GM18861 (cell line): Measurements from ENCODE around the gene CCDC142.

ENCODE experiments used
- ATAC-seq: cut with Tn5 transposase; IDR thresholded peaks from one replicate; pipeline ENCODE4 v1.9.1; 2021; ENCODE audit not compliant: unreplicated experiment

CCDC142 gene

GRCh38 chr2:74514368-74515270, 31.8 kb upstream of the CCDC142 start, which contains the start of gene TLX2:
TLX2 (plus strand) TSS chr2:74514450; CDS start chr2:74514807, 357 bp downstream.
- no peak for ATAC-seq

- no peak for ATAC-seq
Observed at GRCh38 chr2:74513605-74514367, 31.0 kb upstream of the CCDC142 start.

- ATAC-seq = no peak
Observed at GRCh38 chr2:74512744-74513604, 30.2 kb upstream of the CCDC142 start.

GRCh38 chr2:74511104-74511989, 28.5 kb upstream of the CCDC142 start:
- no peak for ATAC-seq

- no peak for ATAC-seq
Observed at GRCh38 chr2:74510272-74510671, 27.5 kb upstream of the CCDC142 start.

- ATAC-seq = peak; percentile 3
Observed at GRCh38 chr2:74507926-74508520, 25.2 kb upstream of the CCDC142 start.

GRCh38 chr2:74507145-74507925, 24.5 kb upstream of the CCDC142 start, which contains the start of gene PCGF1:
PCGF1 (minus strand) TSS chr2:74507695; CDS start chr2:74507668, 27 bp downstream.
- peak; percentile 80 for ATAC-seq

- no peak for ATAC-seq
Observed at GRCh38 chr2:74505448-74506246, 22.8 kb upstream of the CCDC142 start.

GRCh38 chr2:74504591-74504990, 21.8 kb upstream of the CCDC142 start:
- no peak for ATAC-seq

- no peak for ATAC-seq
Observed at GRCh38 chr2:74503506-74504475, 21.0 kb upstream of the CCDC142 start.

- ATAC-seq = peak; percentile 45
Observed at GRCh38 chr2:74502720-74503505, 20.1 kb upstream of the CCDC142 start.

GRCh38 chr2:74502147-74502719, 19.4 kb upstream of the CCDC142 start:
- no peak for ATAC-seq

GRCh38 chr2:74501335-74502071, 18.7 kb upstream of the CCDC142 start:
- ATAC-seq = no peak

GRCh38 chr2:74500578-74500946, 17.8 kb upstream of the CCDC142 start:
- ATAC-seq = no peak
